ENCODE measurements around the gene APMAP. TPM values are rescaled to one million over a fixed set of nuclear protein-coding genes. Genes with fewer than 3 reads are reported as not detected.

The APMAP gene
- total and polyA plus RNA-seq, 10 of the 15 experiments (the other 5 are each of a cell fraction or from before 2014, with no cell fraction given): 12.1 to 60.2 (median 32.7) TPM

DNA sequence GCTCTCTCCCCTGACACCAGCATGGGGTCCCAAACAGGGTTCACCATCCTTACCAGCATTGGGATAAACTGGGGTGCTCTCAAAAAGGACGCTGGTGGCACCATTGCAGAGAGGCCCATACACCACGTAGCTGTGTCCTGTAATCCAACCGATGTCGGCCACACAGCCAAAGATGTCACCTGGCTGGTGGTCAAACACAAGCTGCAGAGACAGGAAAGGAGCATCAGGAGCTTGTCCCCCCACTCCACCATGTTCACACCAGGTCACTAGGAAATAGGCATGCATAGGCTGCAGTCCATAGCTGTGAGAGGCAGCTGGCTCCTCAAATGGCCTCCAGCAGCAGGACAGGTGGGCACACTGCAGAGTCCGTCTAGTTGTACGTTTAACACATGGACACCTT lies 28.8 kb upstream of the APMAP start:
- Histone ChIP-seq H3K27ac (ENCODE audit: control insufficient read depth, insufficient read depth) (no peak overlapping the region), H3K79me2 (ENCODE audit: control insufficient read depth, insufficient read depth, low read length) (no peaks in the 10 kb centered on the region), H4K20me1 (ENCODE audit: control insufficient read depth, insufficient read depth) (no peaks in the 10 kb centered on the region), H2AFZ (ENCODE audit: control insufficient read depth, low read depth, low read length) (no peak overlapping the region), H3K9me3 (replicated peaks; ENCODE audit: control insufficient read depth, insufficient read depth, low read length) (no peaks in the 10 kb centered on the region), H3K36me3 (ENCODE audit: control insufficient read depth in 2 of 2, insufficient read depth in 2 of 2, low read length in 1 of 2) (peaks cover 4 to 8% of the 10 kb centered on the region in 2 experiments; a peak in 3 of 4 replicates), H3K4me2 (ENCODE audit: control insufficient read depth, insufficient read depth) (no peak overlapping the region), H3K4me3 (no peak overlapping the region), H3K27me3 (replicated peaks in 1 of 2; ENCODE audit: control insufficient read depth in 2 of 2, insufficient read depth in 2 of 2, low read length in 1 of 2) (no peaks in the 10 kb centered on the region), H3K4me1 (ENCODE audit: control insufficient read depth, insufficient read depth, low read length) (no peaks in the 10 kb centered on the region), H3K9ac (ENCODE audit: control insufficient read depth, insufficient read depth, low read length) (no peak overlapping the region)
- POLR2A ChIA-PET: no interaction called here
- CTCF ChIA-PET: no interaction called here
- in situ Hi-C loops (cut with MboI): loop anchor here (5.0 kb wide), 1 partner anchor 49 kb away; no protein-coding TSS in a partner anchor
- SMC1A ChIA-PET (ENCODE audit: uncharacterized antibody, unreplicated experiment): interaction anchor here (1.0 to 1.1 kb wide), 2 partner anchors 23 to 44 kb away, joined by 3 read pairs; no protein-coding TSS in a partner anchor
- BruUV-seq (replicated peaks): no TSS peak
- intact Hi-C loops (cut with micrococcal nuclease; ENCODE audit: unreplicated experiment): no loop called here
- no peak for DNase-seq (ENCODE audit: low read depth, low spot score)
- RAD21 ChIA-PET (ENCODE audit: unreplicated experiment): no interaction called here
- ATAC-seq: no peak
- WGBS (ENCODE audit: insufficient coverage, insufficient replicate concordance, low lambda C conversion rate, missing lambda C conversion rate): over 99% methylated on average over 6 of the region's 6 CpGs
- no peak for FAIRE-seq
- TF ChIP-seq, protein P1, sequence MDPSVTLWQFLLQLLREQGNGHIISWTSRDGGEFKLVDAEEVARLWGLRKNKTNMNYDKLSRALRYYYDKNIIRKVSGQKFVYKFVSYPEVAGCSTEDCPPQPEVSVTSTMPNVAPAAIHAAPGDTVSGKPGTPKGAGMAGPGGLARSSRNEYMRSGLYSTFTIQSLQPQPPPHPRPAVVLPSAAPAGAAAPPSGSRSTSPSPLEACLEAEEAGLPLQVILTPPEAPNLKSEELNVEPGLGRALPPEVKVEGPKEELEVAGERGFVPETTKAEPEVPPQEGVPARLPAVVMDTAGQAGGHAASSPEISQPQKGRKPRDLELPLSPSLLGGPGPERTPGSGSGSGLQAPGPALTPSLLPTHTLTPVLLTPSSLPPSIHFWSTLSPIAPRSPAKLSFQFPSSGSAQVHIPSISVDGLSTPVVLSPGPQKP (IDR thresholded peaks at IDR 0.05; ENCODE audit: low read depth, low read length): no peak
- TF ChIP-seq TCF12 (IDR thresholded peaks at IDR 0.05; ENCODE audit: low read depth, low read length) (no peak), NR2F1 (conservative IDR thresholded peaks at IDR 0.05) (no peak), JUNB (IDR thresholded peaks at IDR 0.05) (no peak), BMI1 (IDR thresholded peaks at IDR 0.05; ENCODE audit: borderline replicate concordance) (no peak), NFYB (IDR thresholded peaks at IDR 0.05; ENCODE audit: insufficient read depth, low read depth, low read length) (no peak)
- TF ChIP-seq, protein P2, sequence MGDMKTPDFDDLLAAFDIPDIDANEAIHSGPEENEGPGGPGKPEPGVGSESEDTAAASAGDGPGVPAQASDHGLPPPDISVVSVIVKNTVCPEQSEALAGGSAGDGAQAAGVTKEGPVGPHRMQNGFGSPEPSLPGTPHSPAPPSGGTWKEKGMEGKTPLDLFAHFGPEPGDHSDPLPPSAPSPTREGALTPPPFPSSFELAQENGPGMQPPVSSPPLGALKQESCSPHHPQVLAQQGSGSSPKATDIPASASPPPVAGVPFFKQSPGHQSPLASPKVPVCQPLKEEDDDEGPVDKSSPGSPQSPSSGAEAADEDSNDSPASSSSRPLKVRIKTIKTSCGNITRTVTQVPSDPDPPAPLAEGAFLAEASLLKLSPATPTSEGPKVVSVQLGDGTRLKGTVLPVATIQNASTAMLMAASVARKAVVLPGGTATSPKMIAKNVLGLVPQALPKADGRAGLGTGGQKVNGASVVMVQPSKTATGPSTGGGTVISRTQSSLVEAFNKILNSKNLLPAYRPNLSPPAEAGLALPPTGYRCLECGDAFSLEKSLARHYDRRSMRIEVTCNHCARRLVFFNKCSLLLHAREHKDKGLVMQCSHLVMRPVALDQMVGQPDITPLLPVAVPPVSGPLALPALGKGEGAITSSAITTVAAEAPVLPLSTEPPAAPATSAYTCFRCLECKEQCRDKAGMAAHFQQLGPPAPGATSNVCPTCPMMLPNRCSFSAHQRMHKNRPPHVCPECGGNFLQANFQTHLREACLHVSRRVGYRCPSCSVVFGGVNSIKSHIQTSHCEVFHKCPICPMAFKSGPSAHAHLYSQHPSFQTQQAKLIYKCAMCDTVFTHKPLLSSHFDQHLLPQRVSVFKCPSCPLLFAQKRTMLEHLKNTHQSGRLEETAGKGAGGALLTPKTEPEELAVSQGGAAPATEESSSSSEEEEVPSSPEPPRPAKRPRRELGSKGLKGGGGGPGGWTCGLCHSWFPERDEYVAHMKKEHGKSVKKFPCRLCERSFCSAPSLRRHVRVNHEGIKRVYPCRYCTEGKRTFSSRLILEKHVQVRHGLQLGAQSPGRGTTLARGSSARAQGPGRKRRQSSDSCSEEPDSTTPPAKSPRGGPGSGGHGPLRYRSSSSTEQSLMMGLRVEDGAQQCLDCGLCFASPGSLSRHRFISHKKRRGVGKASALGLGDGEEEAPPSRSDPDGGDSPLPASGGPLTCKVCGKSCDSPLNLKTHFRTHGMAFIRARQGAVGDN (IDR thresholded peaks at IDR 0.05): no peak
- TF ChIP-seq, protein P3, sequence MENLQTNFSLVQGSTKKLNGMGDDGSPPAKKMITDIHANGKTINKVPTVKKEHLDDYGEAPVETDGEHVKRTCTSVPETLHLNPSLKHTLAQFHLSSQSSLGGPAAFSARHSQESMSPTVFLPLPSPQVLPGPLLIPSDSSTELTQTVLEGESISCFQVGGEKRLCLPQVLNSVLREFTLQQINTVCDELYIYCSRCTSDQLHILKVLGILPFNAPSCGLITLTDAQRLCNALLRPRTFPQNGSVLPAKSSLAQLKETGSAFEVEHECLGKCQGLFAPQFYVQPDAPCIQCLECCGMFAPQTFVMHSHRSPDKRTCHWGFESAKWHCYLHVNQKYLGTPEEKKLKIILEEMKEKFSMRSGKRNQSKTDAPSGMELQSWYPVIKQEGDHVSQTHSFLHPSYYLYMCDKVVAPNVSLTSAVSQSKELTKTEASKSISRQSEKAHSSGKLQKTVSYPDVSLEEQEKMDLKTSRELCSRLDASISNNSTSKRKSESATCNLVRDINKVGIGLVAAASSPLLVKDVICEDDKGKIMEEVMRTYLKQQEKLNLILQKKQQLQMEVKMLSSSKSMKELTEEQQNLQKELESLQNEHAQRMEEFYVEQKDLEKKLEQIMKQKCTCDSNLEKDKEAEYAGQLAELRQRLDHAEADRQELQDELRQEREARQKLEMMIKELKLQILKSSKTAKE (IDR thresholded peaks at IDR 0.05; ENCODE audit: low read depth, poor library complexity, severe bottlenecking): no peak
- TF ChIP-seq, protein P4, sequence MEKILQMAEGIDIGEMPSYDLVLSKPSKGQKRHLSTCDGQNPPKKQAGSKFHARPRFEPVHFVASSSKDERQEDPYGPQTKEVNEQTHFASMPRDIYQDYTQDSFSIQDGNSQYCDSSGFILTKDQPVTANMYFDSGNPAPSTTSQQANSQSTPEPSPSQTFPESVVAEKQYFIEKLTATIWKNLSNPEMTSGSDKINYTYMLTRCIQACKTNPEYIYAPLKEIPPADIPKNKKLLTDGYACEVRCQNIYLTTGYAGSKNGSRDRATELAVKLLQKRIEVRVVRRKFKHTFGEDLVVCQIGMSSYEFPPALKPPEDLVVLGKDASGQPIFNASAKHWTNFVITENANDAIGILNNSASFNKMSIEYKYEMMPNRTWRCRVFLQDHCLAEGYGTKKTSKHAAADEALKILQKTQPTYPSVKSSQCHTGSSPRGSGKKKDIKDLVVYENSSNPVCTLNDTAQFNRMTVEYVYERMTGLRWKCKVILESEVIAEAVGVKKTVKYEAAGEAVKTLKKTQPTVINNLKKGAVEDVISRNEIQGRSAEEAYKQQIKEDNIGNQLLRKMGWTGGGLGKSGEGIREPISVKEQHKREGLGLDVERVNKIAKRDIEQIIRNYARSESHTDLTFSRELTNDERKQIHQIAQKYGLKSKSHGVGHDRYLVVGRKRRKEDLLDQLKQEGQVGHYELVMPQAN (conservative IDR thresholded peaks at IDR 0.05): no peak
- TF ChIP-seq, protein P5, sequence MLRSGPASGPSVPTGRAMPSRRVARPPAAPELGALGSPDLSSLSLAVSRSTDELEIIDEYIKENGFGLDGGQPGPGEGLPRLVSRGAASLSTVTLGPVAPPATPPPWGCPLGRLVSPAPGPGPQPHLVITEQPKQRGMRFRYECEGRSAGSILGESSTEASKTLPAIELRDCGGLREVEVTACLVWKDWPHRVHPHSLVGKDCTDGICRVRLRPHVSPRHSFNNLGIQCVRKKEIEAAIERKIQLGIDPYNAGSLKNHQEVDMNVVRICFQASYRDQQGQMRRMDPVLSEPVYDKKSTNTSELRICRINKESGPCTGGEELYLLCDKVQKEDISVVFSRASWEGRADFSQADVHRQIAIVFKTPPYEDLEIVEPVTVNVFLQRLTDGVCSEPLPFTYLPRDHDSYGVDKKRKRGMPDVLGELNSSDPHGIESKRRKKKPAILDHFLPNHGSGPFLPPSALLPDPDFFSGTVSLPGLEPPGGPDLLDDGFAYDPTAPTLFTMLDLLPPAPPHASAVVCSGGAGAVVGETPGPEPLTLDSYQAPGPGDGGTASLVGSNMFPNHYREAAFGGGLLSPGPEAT (IDR thresholded peaks at IDR 0.05; ENCODE audit: low read depth): no peak
- TF ChIP-seq, protein P6, sequence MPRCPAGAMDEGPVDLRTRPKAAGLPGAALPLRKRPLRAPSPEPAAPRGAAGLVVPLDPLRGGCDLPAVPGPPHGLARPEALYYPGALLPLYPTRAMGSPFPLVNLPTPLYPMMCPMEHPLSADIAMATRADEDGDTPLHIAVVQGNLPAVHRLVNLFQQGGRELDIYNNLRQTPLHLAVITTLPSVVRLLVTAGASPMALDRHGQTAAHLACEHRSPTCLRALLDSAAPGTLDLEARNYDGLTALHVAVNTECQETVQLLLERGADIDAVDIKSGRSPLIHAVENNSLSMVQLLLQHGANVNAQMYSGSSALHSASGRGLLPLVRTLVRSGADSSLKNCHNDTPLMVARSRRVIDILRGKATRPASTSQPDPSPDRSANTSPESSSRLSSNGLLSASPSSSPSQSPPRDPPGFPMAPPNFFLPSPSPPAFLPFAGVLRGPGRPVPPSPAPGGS (IDR thresholded peaks at IDR 0.05; ENCODE audit: borderline replicate concordance, insufficient read depth, low read depth, low read length, poor library complexity, severe bottlenecking): no peak
